ENCODE results near the gene UGT1A7. TPM values are rescaled to one million over a fixed set of nuclear protein-coding genes. Genes with fewer than 3 reads are reported as not detected.

UGT1A7 gene
- total RNA-seq, 4 donors from 2014 or later = 4.6 TPM; not detected in 3

DNA sequence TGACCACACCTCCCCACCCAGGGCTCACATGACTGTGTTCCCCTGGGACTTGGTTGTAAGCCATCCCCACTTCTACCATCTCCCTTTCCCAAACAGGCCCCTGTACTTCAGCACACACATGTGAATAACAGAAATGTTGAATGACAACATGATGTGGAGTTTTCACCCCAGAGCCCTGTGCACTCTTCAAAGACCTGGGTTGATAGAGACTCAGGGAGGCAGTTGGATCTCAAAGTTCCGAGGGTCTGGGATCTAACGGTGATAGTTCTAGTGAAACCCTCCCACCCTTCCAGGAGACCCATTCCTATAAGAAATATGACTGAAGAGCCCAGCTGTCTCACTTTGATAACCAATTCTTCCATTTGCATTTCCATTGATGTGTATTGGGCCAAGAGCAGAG, 96.3 kb downstream of the UGT1A7 start, which contains the start of gene MROH2A:
Gene MROH2A, plus strand, starts transcription at position 301 of the 400 bp plus-strand sequence. CDS start 1,029 bp downstream, outside the sequence.
- H3K4me1 ChIP-seq = no peaks in the 10 kb centered on the region
- no peak within 1 kb of the TSS for H3K27ac ChIP-seq
- ATAC-seq = no peak
- H3K4me3 ChIP-seq = no peak within 1 kb of the TSS
- TF ChIP-seq POLR2AphosphoS5 (IDR thresholded peaks at IDR 0.05) (no peak), CTCF (IDR thresholded peaks at IDR 0.05) (no peak)
- peaks cover 0 to 26% (median 0%) of the 10 kb centered on the region in 3 donors for H3K9me3 ChIP-seq
- H3K27me3 ChIP-seq = peaks cover 25% of the 10 kb centered on the region
- WGBS, 2 donors (ENCODE audit: low coverage in 1 of 2) = 50 to 100% methylated on average over 1 to 2 of the region's 2 CpGs
- H3K36me3 ChIP-seq = no peaks in the 10 kb centered on the region

DNA sequence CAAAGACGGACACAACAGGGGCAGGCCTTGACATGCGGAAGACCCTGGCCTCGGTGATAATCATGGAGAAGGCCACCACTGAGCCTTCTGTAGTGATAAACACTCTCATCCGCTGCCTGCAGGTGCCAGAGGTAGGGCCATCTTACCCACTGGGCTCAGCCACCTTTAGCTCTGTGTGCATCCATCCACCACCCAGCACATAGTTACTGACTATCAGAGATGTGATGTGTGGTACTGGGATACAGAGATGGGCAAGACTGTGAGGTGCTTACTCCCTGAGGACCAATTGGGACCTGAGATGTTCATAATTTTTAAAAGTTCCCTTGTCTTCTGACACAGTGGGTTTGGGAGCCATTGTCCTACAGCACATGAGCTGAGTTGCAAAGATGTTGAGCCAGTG, 98.0 kb downstream of the UGT1A7 start:
- 100% methylated on average over 3 of the region's 4 CpGs; no CpG with 5 or more reads in 1 of the 2 donors for WGBS, 2 donors (ENCODE audit: low coverage in 1 of 2)
- Histone ChIP-seq H3K36me3 (no peaks in the 10 kb centered on the region), H3K4me3 (no peak overlapping the region), H3K27ac (no peak overlapping the region), H3K9me3 (peaks cover 0 to 26% (median 0%) of the 10 kb centered on the region in 3 donors), H3K4me1 (no peaks in the 10 kb centered on the region), H3K27me3 (peaks cover 28% of the 10 kb centered on the region)
- TF ChIP-seq POLR2AphosphoS5 (IDR thresholded peaks at IDR 0.05) = no peak
- no peak for TF ChIP-seq POLR2A (IDR thresholded peaks at IDR 0.05)
- TF ChIP-seq CTCF (IDR thresholded peaks at IDR 0.05) = no peak
- no peak for TF ChIP-seq EP300 (IDR thresholded peaks at IDR 0.05)
- ATAC-seq = no peak

GRCh38 chr2:233780771-233781170, 99.1 kb downstream of the UGT1A7 start:
- Histone ChIP-seq H3K27ac (no peak overlapping the region), H3K36me3 (no peaks in the 10 kb centered on the region), H3K27me3 (peaks cover 23% of the 10 kb centered on the region), H3K4me3 (no peak overlapping the region), H3K4me1 (no peaks in the 10 kb centered on the region), H3K9me3 (peaks cover 0 to 19% (median 0%) of the 10 kb centered on the region in 3 donors)
- no peak for TF ChIP-seq POLR2A (IDR thresholded peaks at IDR 0.05)
- TF ChIP-seq CTCF (IDR thresholded peaks at IDR 0.05) = no peak
- TF ChIP-seq EP300 (IDR thresholded peaks at IDR 0.05) = no peak
- TF ChIP-seq POLR2AphosphoS5 (IDR thresholded peaks at IDR 0.05) = no peak
- WGBS, 2 donors (ENCODE audit: low coverage in 1 of 2) = 90 to 100% methylated on average over 3 to 4 of the region's 4 CpGs
- ATAC-seq = no peak

DNA sequence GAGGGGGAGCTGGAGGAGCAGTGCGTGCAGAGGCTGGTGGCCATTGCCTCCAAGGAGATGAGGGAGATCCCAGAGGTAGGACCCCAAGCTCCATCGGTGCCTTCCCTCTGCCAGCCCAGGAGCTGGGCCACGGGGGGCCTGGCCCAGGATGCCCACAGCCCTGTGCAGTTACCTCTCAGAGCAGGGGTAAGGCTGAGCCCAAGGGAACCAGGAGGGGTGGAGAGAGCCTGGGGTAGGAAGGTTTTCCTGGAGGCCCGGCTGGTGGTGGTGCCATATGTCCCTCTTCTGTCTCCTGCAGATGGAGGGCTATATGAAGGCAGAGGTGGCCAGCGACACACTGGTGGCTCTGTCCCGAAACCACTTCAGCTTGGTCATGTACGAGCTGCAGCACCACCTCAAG, 107.9 kb downstream of the UGT1A7 start:
- Histone ChIP-seq H3K4me1 (no peaks in the 10 kb centered on the region), H3K4me3 (no peak overlapping the region), H3K9me3 (no peaks in the 10 kb centered on the region), H3K36me3 (no peaks in the 10 kb centered on the region), H3K27me3 (peaks cover 4% of the 10 kb centered on the region), H3K27ac (no peak overlapping the region)
- 80% methylated on average over 1 of the region's 7 CpGs; no CpG with 5 or more reads in 1 of the 2 donors for WGBS, 2 donors (ENCODE audit: low coverage in 1 of 2)
- TF ChIP-seq EP300 (IDR thresholded peaks at IDR 0.05) (no peak), POLR2AphosphoS5 (IDR thresholded peaks at IDR 0.05) (no peak), CTCF (IDR thresholded peaks at IDR 0.05) (no peak), POLR2A (IDR thresholded peaks at IDR 0.05) (no peak)
- ATAC-seq = no peak

- Histone ChIP-seq H3K27ac (no peak overlapping the region), H3K27me3 (no peaks in the 10 kb centered on the region), H3K9me3 (no peaks in the 10 kb centered on the region), H3K36me3 (no peaks in the 10 kb centered on the region), H3K4me1 (no peaks in the 10 kb centered on the region), H3K4me3 (no peak overlapping the region)
- WGBS, 2 donors (ENCODE audit: low coverage in 1 of 2) = 69 to 88% methylated on average over 6 to 10 of the region's 18 CpGs
- no peak for TF ChIP-seq POLR2AphosphoS5 (IDR thresholded peaks at IDR 0.05)
- no peak for TF ChIP-seq POLR2A (IDR thresholded peaks at IDR 0.05)
- no peak for TF ChIP-seq EP300 (IDR thresholded peaks at IDR 0.05)
- TF ChIP-seq CTCF (IDR thresholded peaks at IDR 0.05) = no peak
- ATAC-seq = no peak
Observed at GRCh38 chr2:233791151-233791882, 109.6 kb downstream of the UGT1A7 start.
